Ecto neural progenitor cell (in vitro differentiated cells): ENCODE measurements around the gene CEP290.
"Not testable (repeated sequence)": the region's sequence is repeated elsewhere in the genome, so short reads cannot be mapped to it uniquely, and the experiment has no call there.

Experiments
- DNase-seq: peaks from one replicate; pipeline ENCODE4 v3.0.0-alpha.2; 2018; ENCODE audit warnings: low spot score

Gene CEP290

DNA sequence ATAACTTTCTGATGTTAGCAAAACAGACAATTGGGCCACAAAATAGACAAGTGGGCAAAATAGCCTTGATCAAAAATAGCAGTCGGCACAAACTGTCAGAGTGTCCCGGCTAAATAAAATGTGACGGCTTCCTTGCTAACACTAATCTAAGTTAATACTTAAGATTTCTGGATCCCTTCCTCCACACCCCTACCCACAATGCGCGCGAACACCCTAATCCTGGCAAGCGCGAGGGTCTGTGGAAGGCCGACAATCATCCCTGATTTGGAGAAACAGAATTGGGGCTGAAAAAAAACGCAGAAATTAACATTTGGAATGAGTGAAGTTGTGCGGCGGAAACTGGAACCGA is 489 bp downstream of the CEP290 start:
- no peak for DNase-seq

DNA sequence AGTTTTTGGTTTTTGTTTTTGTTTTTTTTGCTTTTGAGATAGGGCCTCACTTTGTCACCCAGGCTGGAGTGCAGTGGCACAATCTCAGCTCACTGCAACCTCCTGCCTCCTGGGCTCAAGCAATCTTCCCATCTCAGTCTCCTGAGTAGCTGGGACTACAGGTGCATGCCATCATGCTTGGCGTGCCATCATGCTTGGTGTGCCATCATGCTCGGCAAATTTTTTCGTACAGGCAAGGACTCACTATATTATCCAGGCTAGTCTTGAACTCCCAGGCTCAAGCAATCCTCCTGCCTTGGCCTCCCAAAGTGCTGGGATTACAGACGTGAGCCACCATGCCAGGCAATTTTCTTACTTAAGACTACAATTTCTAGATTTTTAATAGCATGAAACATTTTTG is 2.2 kb downstream of the CEP290 start:
- DNase-seq, result not testable (repeated sequence)

DNA sequence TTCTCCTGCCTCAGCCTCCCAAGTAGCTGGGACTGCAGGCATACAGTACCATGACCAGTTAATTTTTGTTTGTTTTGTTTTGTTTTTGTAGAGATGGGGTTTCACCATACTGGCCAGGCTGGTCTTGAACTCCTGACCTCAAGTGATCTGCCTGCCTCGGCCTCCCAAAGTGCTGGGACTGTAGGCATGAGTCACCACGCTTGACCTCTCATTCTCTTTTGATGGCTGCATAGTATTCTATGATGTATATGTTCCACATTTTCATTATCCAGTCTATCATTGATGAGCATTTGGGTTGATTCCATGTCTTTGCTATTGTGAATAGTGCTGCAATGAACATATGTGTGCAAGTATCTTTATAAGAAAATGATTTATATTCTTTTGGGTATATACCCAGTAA is 8.7 kb downstream of the CEP290 start:
- DNase-seq, result not testable (repeated sequence)

DNA sequence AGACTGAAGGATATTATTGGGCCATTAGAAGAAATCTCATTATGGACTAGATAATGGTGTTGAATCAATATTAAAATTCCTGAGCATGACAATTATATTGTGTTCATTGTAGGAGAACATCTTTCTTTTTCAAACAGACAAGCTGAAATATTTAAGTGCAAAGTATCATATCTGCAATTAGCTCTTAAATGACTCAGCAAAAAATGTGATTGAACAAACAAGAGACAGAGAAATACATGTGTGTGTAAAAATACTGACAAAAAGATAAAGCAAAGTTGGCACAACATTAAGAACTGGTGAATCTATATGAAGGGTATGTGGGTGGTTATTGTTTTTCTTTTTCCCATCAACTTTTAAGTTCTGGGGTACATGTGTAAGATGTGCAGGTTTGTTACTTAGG is 9.5 kb downstream of the CEP290 start:
- DNase-seq, result no peak

DNA sequence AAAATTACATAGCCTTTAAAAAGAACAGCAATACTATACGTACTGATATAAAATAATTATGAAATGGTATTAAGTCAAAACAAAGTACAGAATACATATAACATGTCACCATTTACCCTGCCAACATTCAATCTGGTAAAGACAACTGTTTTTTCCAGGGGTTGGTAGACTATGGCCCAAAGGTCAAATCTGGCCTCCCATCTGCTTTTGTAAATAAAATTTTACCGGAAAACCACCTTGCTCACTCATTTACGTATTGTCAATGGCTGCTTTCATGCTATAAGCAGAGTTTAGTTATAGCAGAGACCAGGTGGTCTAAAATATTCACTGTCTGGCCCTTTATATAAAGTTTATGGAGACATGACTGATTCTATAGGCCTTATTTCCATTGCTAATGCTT is 14.0 kb downstream of the CEP290 start:
- DNase-seq, result no peak

DNA sequence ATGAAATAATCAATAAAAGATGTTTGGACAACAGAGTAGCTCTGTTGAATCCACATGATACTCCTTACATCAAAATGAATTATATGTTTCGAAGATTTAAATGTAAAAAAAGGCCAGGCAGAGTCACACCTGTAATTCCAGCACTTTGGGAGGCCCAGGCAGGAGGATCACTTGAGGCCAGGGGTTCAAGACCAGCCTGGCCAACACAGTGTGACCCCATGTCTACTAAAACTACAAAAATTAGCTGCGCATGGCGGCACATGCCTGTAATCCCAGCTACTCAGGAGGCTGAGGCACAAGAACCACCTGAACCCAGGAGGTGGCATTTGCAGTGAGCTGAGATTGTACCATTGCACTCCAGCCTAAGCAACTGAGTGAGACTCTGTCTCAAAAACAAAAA is 14.8 kb downstream of the CEP290 start:
- no peak for DNase-seq

DNA sequence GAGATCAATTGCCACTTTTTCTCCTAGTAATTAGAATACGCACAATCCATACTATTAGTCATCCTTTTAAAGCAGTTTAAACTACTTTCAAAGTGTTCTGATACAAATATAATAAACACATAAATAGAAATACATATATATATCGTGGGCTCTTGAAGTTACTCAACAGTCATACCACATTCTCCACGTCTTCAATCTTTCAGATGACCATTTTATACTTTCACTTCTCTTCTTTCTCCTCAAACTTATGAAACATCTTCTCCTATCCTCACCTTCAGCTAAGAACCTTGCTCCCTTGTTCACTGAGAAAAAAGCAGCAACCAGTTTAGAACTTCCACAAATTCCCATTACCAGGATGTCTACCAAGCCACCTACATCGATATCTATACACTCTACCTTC is 19.2 kb downstream of the CEP290 start:
- no peak for DNase-seq

DNA sequence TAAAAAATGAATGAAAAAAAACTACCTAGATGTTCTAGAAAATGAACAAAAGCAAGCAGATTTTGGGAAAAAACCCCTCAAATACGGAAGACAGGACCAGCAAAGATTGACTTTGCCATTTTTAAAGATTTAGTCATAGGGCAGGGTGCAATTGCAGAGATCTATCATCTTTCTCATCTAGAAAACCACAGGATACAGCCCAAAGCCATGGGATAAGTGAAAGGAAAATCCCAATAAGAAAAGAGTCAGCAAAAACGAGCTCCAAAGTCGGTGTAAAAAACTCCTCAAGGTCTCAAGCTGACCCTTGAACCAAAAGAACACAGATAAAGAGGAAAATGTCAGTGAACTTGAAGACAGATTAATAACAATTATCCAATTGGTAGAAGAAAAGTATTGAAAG is 28.0 kb downstream of the CEP290 start:
- no peak for DNase-seq

DNA sequence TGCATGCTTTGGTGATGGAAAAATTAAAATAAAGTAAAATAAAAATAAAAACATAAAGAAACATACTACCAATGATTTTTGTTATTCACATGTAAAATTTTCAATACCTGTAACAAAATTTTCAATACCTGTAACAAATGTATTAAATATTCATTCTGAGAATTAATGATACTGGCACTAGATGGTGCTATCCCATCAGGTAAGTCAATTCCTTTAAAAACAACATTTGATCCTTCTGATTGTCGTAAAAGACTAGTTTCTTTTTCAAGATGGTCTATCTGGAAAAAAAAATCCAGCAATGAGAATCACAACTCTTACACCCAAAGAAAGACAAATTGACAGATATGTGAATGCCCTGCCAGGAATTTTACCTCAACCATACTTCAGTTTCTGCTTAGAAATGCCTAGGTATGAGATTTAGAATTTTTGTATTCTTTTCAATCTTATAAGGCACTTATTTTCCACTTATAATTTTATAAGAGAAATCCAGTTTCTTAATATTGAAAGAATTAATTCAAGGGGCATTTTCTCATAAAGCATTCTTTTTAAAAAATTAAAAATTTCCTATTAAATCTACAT is 30.7 kb downstream of the CEP290 start:
- no peak for DNase-seq

DNA sequence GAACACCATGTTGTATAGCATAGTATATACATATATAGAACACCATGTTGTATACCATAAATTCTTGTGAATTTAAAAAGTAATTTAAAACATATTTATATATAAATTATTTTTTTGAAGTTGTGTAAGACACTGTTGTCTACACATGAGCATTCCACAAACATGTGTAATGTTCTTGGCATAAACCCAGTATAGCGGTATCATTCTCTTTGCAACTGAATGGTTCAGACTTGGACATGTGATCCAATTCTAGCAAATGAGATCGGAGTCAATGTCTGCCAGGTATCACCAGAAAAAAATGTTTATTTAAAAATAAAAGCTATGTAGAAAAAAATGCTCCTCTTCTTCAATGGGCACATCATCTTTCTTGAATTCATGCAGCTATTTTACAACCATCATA is 33.9 kb downstream of the CEP290 start:
- no peak for DNase-seq

DNA sequence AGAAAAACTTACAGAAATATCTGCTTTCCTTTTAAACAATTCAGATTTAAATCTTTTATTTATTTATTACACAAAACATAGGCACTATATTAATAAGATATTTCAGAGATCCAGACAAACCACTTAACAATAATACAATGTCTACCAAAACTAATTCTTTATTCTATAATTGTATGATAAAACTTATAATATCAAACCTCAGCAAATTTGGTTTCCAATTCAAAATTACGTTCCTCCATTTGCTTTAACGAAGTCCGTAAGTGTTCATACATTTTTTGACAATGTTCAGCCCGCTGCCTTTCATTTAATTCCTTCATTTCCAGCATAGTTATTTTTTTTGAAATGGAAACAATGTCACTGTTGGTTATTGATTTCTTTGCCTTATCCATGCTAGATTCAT is 48.3 kb downstream of the CEP290 start:
- no peak for DNase-seq

DNA sequence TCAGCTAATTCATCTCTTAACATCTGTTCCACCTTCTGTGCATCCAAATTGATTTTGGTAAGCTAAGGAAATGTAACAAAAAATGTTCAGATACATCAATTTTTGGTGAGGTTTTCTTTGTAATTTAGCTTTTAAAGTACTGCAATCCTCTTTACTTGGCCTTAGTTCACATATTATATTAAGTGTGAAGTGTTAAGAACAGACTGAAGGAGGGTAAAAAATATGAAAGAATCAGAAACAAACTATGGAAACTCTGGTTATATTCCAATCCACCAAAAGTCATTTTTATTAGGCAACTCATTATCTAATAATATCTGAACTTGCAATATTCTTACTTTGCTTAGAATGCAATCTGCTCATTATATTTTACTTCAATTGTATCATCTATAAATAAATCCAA is 49.1 kb downstream of the CEP290 start:
- no peak for DNase-seq

DNA sequence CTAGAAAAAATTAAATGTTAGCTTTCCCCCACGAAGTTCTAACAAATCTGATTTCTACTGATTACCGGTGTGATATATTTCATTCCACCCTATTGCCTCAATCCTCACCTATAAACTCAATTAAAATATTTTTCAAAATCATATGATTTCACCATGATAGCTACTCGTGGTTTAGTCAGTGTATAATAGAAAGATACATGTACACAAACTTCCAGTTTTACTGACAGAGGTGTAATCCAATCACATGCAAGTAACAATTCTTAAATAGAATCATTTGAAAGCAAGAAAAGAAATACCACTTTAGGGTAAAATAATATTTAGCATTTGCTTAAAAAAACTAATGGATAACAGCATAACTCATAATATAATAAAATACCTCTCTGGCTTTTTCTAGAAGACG is 57.7 kb downstream of the CEP290 start:
- DNase-seq, result no peak

DNA sequence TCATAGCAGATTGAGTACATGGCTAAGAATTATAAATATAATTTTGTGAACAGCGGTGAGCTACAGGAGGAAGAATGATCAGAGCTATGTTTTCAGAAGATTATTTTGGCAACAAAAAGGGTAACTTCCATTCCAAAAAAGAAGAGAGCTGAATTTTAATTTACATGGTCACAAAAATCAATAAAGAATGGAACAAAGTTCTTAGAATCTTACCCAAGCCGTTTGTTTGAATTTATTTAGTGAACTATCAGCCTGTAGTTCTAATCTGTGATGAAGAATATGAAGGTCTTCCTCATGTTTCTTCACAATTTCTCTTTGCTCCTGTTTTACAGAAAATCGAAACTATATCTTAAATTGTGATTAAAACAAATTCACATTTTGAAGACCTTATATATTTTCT is 58.3 kb downstream of the CEP290 start:
- DNase-seq, result no peak

DNA sequence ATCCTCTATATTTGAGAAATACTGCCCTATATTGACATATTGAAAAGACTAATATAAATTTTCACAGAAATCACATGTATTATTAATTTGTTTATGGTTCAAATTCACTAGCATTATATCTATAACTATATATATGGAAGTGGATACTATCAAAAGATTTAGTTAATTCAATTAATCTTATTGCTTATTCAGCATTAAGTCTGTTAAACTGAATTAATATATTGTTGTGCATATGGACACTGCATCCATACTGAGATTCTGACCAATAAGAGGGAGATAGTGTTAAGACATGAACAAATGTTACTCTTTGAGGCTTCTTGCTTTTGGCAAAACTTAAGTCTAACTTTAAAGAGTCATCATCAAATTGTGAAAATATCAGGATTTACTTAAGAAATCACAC is 60.6 kb downstream of the CEP290 start:
- DNase-seq, result no peak

DNA sequence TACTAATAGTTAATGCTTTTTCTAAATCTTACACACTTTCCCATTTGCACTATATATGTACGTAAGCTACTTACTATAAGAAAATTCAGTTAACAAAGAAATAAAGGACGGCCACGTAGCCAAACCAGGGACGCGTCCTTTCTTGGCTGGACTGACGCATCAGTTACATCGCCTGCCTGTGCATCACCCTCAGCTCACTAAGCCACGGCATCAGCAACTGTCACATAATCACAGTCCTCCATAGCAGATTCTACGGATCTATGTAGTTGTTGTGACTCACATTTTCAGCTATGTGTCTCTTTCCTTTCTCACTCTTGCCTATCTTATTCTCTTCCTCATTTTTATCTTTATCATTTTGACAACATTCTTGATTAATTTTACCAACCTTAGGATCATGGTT is 74.6 kb downstream of the CEP290 start:
- DNase-seq, result no peak

DNA sequence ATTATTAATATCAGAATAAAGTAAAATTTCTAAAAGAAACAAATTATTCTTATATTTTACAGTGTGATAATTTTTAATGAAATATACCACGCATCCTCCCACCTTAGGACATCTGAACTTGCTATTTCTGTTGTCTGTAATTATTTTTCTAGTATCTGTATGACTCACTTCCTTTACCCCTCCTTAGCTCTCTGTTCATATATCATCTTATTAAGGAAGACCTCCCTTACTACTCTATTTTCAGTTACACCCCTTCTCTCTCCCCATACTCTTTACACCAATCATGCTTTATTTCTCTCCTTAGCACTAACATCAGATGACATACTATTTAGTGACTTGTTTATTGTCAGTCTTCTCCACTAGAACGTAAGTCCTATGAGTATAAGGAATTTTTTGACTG is 78.5 kb downstream of the CEP290 start:
- DNase-seq, result no peak

DNA sequence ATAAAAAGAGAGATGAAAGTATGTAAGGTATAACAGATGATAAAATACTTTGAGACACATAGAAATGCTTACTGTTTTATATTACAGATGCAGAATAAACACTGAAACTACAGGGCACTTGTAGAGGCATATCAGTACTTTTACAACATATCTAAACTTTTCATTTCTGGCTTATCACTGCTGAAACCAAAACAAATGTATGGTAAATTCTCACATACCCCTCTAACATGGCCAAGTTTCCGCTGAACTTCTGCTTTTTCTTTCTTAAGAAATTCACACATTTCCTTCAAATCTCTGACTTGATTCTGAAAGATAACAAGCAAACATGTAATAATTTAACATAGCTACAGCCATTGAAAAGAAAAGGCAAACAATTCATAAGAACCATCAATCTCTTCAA is 79.4 kb downstream of the CEP290 start:
- DNase-seq, result no peak

DNA sequence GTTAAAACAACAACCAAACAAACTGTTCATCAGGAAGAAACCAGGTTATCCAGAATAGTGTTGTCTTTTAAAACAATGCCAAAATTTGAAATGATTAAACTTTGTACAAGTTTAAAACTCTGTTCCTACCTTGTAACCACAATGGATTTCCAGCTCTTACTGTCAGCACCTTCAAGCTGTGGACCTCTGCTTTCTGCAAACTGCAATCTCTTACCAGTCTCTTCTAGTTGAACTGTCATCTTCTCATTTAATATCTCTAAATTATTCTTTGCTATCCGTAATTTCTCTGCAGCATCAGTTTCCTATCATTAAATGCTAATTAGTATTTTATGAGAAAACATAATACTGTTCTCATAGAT is 83.2 kb downstream of the CEP290 start:
- no peak for DNase-seq

DNA sequence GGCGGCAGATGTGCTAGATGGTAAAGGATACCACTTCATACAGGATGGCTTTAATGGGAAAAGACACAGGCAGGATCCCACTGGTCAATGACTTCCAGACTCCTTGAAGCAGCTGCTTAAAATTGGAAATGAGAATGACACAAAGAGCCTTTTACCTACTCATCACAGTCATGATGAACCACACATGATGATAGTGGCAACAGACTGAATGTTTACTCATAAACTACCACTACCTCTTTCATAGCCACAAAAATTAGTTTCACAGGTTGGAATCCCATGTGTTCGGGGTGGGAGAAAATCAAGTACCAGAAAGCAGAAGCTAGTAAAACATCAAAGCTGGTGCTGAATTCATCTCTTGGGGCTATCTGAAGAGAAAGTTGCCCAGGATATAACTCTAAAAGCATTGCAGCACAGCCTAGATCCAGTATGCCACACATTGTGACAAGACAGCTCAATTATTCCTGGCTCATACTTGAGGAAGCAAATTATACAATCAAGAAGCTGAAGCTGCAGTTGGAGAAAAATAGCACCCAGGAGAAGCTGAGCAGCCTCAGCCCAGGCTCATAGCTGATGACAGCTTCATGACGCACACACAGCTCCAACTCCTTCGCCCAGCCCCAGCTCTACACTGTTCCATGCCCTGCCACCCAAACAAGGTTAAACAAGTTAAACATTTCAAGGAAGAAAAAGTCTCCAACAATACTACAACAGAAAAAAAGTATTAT is 83.7 kb downstream of the CEP290 start:
- DNase-seq, result no peak

DNA sequence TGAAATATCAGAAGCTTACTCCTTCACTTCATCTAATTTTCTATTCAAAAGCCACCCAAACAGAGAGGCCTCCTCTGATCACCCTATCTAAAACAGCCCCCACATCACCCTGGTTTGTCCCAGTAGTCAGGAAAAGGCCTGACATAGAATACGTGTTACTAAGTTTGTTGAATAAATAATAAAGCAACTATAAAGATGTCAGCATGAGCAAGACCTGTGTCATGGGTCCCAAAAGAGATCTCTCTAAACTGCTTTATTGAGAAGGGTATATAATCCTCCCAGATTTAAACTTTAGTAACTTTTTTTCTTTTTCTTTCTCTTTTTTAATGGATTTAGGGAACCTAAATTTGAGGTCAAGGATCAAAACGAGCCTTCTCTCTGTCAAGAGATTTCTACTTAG is 85.3 kb downstream of the CEP290 start:
- DNase-seq, result no peak

DNA sequence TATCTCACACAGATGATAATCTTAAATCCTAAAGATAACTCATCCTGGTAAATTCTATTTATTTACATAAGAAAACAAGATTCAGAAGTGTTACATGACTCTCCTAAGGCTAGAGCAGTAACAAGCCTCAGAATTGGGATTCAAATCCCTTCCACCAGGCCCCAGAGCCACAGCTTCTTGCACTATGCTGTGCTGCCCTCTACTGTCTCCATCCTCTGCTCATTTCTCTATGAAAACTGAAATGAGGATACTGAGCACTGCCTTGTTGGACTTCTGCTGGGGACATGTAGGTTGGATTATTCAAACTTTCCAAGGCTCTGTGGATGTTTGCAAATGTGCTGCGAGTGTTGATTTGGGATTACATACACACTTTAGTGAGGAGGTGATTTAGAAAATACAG is 89.2 kb downstream of the CEP290 start:
- DNase-seq, result peak; percentile 52

DNA sequence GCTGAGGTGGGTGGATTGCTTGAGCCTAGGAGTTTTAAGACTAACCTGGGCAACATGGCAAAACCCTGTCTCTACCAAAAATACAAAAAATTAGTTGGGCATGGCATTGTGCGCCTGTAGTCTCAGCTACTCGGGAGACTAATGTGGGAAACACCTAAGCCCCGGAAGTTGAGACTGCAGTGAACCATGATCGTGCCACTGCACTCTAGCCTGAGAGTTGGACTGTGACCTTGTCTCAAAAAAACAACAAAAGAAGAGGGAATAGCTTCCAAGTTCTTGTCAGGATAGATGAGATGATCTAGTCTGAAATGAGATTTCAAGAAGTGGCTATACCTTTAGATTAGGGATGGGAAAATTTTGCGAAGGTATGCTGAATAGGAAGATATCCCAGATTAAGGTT is 97.9 kb downstream of the CEP290 start:
- no peak for DNase-seq

DNA sequence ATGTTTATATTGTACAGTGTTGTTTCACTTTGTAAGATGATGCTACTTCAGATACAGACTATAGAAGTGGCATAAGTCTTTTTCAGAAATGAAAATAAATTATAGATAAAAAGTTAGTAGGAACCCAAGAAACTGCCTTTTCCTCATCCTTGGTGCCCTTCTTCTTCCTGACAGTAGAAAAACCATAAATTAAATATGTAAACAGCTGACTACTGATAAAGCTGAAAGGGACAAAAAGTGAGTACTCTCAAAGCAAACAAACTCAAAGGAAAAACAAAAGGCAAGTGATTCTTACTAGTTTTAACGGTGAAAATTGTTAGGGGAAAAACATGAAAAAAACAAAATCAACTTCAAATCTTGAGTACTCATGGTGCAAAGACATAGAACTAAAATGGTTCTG is 104.1 kb downstream of the CEP290 start:
- no peak for DNase-seq
